Measurements from ENCODE around the gene RASA3. TPM values are rescaled to one million over a fixed set of nuclear protein-coding genes. Genes with fewer than 3 reads are reported as not detected.

RASA3 gene
- total RNA-seq, 2 experiments from 2014 or later = 3.6 to 17.9 TPM

DNA sequence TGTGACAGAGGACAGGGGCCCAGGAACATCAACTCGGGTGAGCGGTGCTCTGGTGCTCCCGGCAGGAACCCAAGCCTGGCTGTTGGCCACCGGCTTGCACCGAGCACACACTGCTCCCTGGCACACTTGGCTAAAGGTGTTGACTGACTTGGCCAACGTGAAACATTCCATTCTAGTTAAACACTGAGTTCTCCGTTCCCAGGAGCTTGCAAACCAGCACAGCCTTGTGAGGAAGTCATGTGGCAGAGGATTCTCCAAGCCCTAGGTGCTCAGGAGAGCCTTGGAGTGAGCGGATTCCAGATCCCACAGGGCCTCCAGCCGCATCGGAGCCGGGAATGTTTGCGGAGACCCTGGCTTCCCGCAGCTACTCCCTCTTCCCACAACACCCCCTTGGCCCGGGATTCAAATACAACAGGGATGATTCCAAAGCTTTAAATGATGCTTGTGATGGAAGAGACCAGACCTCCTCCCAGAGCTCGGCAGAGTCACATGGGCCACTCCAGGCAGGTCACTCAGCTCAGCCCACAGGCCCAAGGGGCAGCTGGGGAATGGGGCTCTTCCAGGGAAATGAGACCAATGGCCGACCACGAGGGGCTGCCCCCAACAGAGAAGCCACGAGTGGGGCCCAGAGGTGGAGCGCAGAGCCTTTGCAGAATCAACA lies 161.5 kb downstream of the RASA3 start:
- H3K36me3 ChIP-seq (ENCODE audit: insufficient read depth, low read length) = no peaks in the 10 kb centered on the region
- CTCF ChIA-PET (ENCODE audit: unreplicated experiment) = interaction anchor here (0.6 kb wide), 1 partner anchor 29 kb away, joined by 3 read pairs; no protein-coding TSS in a partner anchor
- POLR2A ChIA-PET = no interaction called here
- DNase-seq (ENCODE audit: low spot score) = no peak
- no peak overlapping the region for H3K4me3 ChIP-seq (ENCODE audit: low read depth, low read length, poor library complexity, severe bottlenecking)
- H2AFZ ChIP-seq (ENCODE audit: low read length) = no peak overlapping the region
- TF ChIP-seq, protein P1, sequence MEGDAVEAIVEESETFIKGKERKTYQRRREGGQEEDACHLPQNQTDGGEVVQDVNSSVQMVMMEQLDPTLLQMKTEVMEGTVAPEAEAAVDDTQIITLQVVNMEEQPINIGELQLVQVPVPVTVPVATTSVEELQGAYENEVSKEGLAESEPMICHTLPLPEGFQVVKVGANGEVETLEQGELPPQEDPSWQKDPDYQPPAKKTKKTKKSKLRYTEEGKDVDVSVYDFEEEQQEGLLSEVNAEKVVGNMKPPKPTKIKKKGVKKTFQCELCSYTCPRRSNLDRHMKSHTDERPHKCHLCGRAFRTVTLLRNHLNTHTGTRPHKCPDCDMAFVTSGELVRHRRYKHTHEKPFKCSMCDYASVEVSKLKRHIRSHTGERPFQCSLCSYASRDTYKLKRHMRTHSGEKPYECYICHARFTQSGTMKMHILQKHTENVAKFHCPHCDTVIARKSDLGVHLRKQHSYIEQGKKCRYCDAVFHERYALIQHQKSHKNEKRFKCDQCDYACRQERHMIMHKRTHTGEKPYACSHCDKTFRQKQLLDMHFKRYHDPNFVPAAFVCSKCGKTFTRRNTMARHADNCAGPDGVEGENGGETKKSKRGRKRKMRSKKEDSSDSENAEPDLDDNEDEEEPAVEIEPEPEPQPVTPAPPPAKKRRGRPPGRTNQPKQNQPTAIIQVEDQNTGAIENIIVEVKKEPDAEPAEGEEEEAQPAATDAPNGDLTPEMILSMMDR (conservative IDR thresholded peaks at IDR 0.05; ENCODE audit: low read length) = no peak
- TF ChIP-seq EZH2phosphoT487 (IDR thresholded peaks at IDR 0.05; ENCODE audit: borderline replicate concordance, low read depth, low read length) = no peak
- no TSS peak for BruUV-seq (replicated peaks)
- no peak overlapping the region for H3K4me2 ChIP-seq (ENCODE audit: low read length)
- H3K9me2 ChIP-seq (ENCODE audit: insufficient read depth, low read length) = no peaks in the 10 kb centered on the region
- no peaks in the 10 kb centered on the region for H4K20me1 ChIP-seq (ENCODE audit: insufficient read depth, low read length)
- no peaks in the 10 kb centered on the region for H3K9me3 ChIP-seq (ENCODE audit: low read length)
- intact Hi-C loops (cut with micrococcal nuclease; ENCODE audit: unreplicated experiment) = no loop called here
- H3K4me1 ChIP-seq (ENCODE audit: insufficient read depth, low read length, poor library complexity, severe bottlenecking) = no peaks in the 10 kb centered on the region
- H3K79me2 ChIP-seq (ENCODE audit: insufficient read depth, low read depth, low read length) = no peaks in the 10 kb centered on the region
- no peak overlapping the region for H3K27ac ChIP-seq (ENCODE audit: low read depth, low read length, poor library complexity, severe bottlenecking)

DNA sequence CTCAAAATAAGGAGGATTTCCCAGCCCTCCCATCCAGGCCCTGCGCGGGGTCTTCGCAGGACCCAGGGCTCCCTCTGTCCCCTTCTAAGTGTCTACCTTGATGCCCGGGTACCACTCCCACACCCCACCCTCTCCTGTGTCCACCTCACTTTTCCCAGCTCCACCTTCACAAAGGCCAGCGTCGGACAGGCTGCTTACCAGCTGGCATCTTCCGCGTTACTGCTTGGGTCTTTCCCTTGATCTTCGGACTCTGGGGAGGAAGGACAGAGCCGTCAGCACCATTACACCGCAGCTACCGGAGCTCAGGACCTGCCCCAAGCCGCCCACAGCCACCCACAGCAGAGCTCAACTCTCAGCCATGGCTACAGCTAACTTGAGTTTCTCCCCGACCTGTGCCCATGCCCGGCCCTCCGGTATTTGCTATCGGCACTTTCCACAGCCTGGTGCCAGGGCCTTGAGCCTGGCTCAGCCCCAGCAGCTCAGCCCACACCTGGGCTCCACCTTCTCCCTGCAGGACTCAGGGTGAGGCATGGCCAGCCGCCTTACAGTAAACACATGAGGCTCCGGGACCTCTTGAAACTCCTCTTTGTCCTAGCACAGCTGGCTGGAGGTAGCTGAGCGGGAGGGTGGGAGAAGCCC lies 162.3 kb downstream of the RASA3 start:
- no peak overlapping the region for H3K4me2 ChIP-seq (ENCODE audit: low read length)
- no peak for TF ChIP-seq EZH2phosphoT487 (IDR thresholded peaks at IDR 0.05; ENCODE audit: borderline replicate concordance, low read depth, low read length)
- TF ChIP-seq, protein P1 (conservative IDR thresholded peaks at IDR 0.05; ENCODE audit: low read length) = no peak
- no peak overlapping the region for H3K27ac ChIP-seq (ENCODE audit: low read depth, low read length, poor library complexity, severe bottlenecking)
- no peak for DNase-seq (ENCODE audit: low spot score)
- no peaks in the 10 kb centered on the region for H3K79me2 ChIP-seq (ENCODE audit: insufficient read depth, low read depth, low read length)
- no peaks in the 10 kb centered on the region for H3K9me3 ChIP-seq (ENCODE audit: low read length)
- ChIA-PET CTCF (ENCODE audit: unreplicated experiment) (no interaction called here), POLR2A (no interaction called here)
- no peaks in the 10 kb centered on the region for H3K36me3 ChIP-seq (ENCODE audit: insufficient read depth, low read length)
- no peak overlapping the region for H3K4me3 ChIP-seq (ENCODE audit: low read depth, low read length, poor library complexity, severe bottlenecking)
- H4K20me1 ChIP-seq (ENCODE audit: insufficient read depth, low read length) = no peaks in the 10 kb centered on the region
- no peak overlapping the region for H2AFZ ChIP-seq (ENCODE audit: low read length)
- H3K9me2 ChIP-seq (ENCODE audit: insufficient read depth, low read length) = no peaks in the 10 kb centered on the region
- intact Hi-C loops (cut with micrococcal nuclease; ENCODE audit: unreplicated experiment) = no loop called here
- BruUV-seq (replicated peaks) = no TSS peak
- no peaks in the 10 kb centered on the region for H3K4me1 ChIP-seq (ENCODE audit: insufficient read depth, low read length, poor library complexity, severe bottlenecking)

DNA sequence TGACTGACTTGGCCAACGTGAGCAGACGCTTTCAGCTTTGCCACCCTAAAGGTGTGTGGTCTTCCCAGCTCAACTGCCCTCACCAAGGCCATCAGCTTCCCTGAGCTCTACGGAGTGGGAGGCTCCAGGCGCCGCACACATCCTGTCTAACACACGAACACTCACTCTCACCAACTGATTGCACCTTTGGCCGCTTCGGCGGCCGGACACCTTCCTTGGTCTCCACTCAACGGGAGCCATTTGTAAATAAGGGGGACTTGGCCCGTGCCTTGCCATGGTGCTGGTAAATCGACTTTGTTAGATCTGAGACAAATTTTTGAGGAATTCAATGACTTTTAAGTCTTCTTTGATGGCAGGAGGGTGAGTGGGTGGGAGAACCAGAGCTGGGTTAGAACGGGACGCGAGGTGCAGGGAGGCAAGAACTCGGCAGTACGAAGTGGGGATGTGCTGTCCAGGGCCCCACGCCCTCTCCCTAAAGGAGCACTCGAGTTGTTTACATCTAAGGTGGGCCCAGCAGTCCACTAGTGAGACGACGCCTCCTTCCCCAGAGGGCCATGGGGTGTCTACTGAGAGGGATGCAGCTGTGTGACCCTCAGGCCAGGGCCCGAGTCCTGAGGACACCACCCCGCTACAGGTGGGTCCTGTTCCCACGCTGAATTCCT lies 163.0 kb downstream of the RASA3 start:
- DNase-seq (ENCODE audit: low spot score) = no peak
- intact Hi-C loops (cut with micrococcal nuclease; ENCODE audit: unreplicated experiment) = no loop called here
- H3K9me2 ChIP-seq (ENCODE audit: insufficient read depth, low read length) = no peaks in the 10 kb centered on the region
- H3K9me3 ChIP-seq (ENCODE audit: low read length) = no peaks in the 10 kb centered on the region
- no peak overlapping the region for H2AFZ ChIP-seq (ENCODE audit: low read length)
- no peak overlapping the region for H3K27ac ChIP-seq (ENCODE audit: low read depth, low read length, poor library complexity, severe bottlenecking)
- H4K20me1 ChIP-seq (ENCODE audit: insufficient read depth, low read length) = no peaks in the 10 kb centered on the region
- ChIA-PET POLR2A (no interaction called here), CTCF (ENCODE audit: unreplicated experiment) (no interaction called here)
- H3K79me2 ChIP-seq (ENCODE audit: insufficient read depth, low read depth, low read length) = no peaks in the 10 kb centered on the region
- no peaks in the 10 kb centered on the region for H3K36me3 ChIP-seq (ENCODE audit: insufficient read depth, low read length)
- H3K4me2 ChIP-seq (ENCODE audit: low read length) = no peak overlapping the region
- no TSS peak for BruUV-seq (replicated peaks)
- no peak overlapping the region for H3K4me3 ChIP-seq (ENCODE audit: low read depth, low read length, poor library complexity, severe bottlenecking)
- TF ChIP-seq EZH2phosphoT487 (IDR thresholded peaks at IDR 0.05; ENCODE audit: borderline replicate concordance, low read depth, low read length) = no peak
- TF ChIP-seq, protein P1 (conservative IDR thresholded peaks at IDR 0.05; ENCODE audit: low read length) = no peak
- no peaks in the 10 kb centered on the region for H3K4me1 ChIP-seq (ENCODE audit: insufficient read depth, low read length, poor library complexity, severe bottlenecking)
